Measurements from ENCODE around the gene RND3.

RND3 gene

GRCh38 chr2:150480971-150481830, 6.3 kb downstream of the RND3 start:
- no peak overlapping the region for H3K27ac ChIP-seq
- no peak for TF ChIP-seq CTCF (IDR thresholded peaks at IDR 0.05)

- TF ChIP-seq CTCF (IDR thresholded peaks at IDR 0.05) (no peak), ZFX (IDR thresholded peaks at IDR 0.05; ENCODE audit: borderline replicate concordance) (no peak)
- H3K27ac ChIP-seq: no peak overlapping the region
Observed at GRCh38 chr2:150480241-150480640, 7.2 kb downstream of the RND3 start.

GRCh38 chr2:150479075-150479915, 8.2 kb downstream of the RND3 start:
- no peak for TF ChIP-seq ZFX (IDR thresholded peaks at IDR 0.05; ENCODE audit: borderline replicate concordance)
- TF ChIP-seq CTCF (IDR thresholded peaks at IDR 0.05): no peak
- H3K27ac ChIP-seq: no peak overlapping the region

GRCh38 chr2:150478200-150478974, 9.1 kb downstream of the RND3 start:
- H3K27ac ChIP-seq: no peak overlapping the region
- TF ChIP-seq ZFX (IDR thresholded peaks at IDR 0.05; ENCODE audit: borderline replicate concordance) (no peak), CTCF (IDR thresholded peaks at IDR 0.05) (no peak)

- H3K27ac ChIP-seq: no peak overlapping the region
- TF ChIP-seq ZFX (IDR thresholded peaks at IDR 0.05; ENCODE audit: borderline replicate concordance) (no peak), CTCF (IDR thresholded peaks at IDR 0.05) (no peak)
Observed at GRCh38 chr2:150477347-150477746, 10.1 kb downstream of the RND3 start.

GRCh38 chr2:150476809-150477302, 10.6 kb downstream of the RND3 start:
- no peak for TF ChIP-seq CTCF (IDR thresholded peaks at IDR 0.05)
- TF ChIP-seq ZFX (IDR thresholded peaks at IDR 0.05; ENCODE audit: borderline replicate concordance): no peak
- no peak overlapping the region for H3K27ac ChIP-seq

Measured in 22Rv1 (cell line).